ENCODE data around the gene SV2A.

GRCh38 chr1:149881876-149882275 is 35.8 kb downstream of the SV2A start:
- TF ChIP-seq, protein P1, sequence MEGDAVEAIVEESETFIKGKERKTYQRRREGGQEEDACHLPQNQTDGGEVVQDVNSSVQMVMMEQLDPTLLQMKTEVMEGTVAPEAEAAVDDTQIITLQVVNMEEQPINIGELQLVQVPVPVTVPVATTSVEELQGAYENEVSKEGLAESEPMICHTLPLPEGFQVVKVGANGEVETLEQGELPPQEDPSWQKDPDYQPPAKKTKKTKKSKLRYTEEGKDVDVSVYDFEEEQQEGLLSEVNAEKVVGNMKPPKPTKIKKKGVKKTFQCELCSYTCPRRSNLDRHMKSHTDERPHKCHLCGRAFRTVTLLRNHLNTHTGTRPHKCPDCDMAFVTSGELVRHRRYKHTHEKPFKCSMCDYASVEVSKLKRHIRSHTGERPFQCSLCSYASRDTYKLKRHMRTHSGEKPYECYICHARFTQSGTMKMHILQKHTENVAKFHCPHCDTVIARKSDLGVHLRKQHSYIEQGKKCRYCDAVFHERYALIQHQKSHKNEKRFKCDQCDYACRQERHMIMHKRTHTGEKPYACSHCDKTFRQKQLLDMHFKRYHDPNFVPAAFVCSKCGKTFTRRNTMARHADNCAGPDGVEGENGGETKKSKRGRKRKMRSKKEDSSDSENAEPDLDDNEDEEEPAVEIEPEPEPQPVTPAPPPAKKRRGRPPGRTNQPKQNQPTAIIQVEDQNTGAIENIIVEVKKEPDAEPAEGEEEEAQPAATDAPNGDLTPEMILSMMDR (IDR thresholded peaks at IDR 0.05), result no peak
- TF ChIP-seq POLR2A (IDR thresholded peaks at IDR 0.05), result no peak
